COLO668 (cell line): ENCODE measurements around the gene PROK1.
"Not testable (repeated sequence)": the region's sequence is repeated elsewhere in the genome, so short reads cannot be mapped to it uniquely, and the experiment has no call there.

Source experiments
- DNase-seq: peaks from one replicate; lab custom pipeline; 2025; ENCODE audit not compliant: unreplicated experiment; lab: John Stamatoyannopoulos, UW

PROK1 gene

DNA sequence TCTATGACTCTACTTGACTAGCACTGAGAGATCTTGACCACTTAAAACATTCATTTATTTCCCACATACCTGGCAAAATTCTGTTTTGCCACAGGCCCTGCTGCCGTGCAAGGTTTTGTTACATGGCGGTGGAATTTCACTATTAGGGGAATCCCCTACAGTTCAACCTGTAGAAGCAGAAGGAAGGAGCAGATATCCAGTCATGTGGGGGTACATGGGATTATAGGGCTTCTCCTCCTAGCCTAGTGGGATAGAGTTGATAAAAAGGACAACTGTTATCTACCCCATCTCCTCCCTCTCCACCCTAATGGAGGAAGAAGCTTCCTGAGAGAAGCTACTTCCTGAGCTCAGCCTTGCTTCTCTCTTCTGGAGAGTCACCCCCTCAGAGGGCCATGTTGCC, 17.7 kb upstream of the PROK1 start:
- no peak for DNase-seq

DNA sequence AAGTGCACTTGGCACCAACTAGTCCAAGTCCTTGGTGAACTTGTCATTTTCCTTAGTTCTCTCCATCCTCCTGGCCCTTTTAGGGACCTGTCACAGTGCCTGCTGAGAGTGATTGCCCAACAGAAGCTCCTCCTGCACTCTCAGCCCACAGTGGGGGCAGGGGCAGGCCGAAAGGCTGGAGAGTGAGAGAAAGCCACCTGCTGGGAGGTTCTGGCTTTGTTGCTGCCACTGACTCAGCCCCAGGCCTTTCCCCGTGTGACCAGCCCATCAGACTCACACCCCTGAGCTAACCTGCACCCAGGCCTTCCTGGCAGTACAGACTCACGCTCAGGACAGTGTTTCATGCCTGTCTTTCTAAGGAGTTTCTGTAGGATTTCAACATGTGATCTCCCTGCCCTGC, 17.1 kb upstream of the PROK1 start:
- DNase-seq = peak; percentile 60

DNA sequence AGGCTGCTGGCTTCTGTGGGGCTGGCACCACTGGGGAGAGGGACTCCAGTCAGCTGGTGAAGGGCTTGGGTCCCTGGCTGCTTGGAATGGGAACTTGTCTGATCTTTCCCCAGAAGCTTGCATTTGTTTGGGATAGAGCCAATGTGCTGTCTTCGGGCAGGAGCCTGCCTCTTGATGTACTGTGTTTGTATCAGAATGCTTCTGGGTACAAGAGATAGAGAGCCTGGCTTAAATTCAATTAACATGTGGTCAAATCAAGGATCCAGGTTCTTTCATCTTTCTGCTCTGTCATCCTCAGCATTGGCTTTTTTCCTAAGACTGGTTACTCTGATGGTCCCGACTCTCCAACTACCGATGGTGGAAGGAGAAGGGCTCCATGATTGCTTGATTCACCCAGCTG, 16.0 kb upstream of the PROK1 start:
- DNase-seq = no peak

DNA sequence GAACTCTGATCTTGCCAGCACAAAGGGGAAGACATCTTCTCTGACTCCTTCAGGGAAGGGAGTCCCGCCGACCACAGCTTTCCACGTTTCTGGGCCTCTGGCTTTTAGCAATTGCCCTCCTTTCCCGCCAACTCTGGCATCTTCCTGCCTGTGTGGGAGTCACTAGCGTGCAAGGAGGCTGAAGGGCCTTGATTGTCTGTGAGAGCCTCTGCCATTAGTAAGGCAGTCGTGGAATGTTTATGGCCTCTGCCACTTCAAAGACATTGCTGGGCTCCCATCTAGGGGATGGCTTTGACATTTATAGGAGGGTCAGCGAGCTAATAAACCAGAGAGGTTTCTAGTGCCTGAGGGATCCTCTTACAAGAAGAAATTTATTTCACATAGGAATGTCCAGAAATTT, 14.3 kb upstream of the PROK1 start:
- DNase-seq = no peak

DNA sequence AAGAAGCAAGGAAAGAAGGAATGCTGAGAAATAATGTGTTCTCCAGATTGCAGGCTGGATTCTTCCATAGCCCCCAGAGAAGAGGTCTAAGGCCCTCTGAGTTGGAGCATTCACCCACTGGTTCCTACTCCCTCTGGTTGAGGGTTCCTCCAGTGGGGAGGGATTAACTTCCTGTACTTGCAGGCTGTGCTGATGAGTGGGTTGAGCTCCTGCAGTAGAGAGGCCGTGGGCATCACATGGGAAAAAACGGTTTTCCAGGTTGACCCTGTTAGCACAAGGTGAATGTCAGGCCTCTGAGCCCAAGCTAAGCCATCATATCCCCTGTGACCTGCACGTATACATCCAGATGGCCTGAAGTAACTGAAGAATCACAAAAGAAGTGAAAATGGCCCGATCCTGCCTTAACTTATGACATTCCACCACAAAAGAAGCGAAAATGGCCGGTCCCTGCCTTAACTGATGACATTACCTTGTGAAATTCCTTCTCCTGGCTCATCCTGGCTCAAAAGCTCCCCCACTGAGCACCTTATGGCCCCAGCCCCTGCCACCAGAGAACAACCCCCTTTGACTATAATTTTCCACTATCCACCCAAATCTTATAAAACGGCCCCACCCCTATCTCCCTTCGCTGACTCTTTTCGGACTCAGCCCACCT, 13.2 kb upstream of the PROK1 start:
- not testable (repeated sequence) for DNase-seq

DNA sequence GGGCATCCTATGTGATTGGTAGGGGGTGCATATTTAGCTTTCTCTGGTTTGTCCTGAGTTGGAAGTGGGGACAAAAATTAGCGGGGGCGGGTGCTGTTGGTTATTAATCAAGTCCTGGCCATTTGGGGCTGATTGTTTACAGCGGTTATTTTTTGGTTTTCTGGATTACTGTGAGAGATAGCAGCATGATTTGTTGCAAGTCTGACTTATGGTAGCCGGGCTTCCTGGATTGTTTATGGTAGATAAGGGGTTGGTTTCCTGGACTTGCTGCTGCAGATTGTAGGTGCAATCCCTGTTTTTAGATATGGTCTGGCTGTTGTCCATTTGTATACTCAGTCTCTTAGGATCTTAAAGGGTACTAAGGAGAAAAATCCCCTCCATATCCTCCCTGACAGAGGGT, 12.1 kb upstream of the PROK1 start:
- DNase-seq = no peak

DNA sequence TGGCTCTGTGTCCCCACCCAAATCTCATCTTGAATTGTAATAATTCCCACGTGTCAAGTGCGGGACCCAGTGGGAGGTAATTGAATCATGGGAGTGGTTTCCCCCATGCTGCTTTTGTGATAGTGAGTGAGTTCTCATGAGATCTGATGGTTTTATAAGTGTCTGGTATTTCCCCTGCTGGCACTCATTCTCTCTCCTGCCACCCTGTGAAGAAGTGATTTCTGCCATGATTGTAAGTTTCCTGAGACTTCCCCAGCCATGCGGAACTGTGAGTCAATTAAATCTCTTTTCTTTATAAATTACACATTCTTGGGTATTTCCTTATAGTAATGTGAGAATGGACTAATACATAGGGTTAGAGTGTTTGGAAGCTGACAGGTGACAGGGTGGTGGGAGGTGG, 11.1 kb upstream of the PROK1 start:
- DNase-seq = not testable (repeated sequence)

DNA sequence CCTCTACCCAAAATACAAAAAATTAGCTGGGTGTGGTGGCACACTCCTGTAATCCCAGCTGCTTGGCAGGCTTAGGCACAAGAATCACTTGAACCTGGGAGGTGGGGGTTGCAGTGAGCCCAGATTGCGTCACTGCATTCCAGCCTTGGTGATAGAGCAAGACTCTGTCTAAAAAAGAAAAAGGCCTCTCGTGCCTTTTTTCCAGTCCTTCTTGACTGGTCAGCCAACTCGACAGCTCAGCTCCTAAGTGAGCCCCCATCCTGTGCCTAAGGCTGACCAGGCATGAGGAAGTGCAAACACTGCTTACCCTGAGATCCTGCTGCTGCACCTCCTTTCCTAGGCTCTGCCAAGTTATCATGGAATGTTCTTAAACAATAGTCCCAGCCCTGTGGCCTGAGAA, 10.1 kb upstream of the PROK1 start:
- no peak for DNase-seq

DNA sequence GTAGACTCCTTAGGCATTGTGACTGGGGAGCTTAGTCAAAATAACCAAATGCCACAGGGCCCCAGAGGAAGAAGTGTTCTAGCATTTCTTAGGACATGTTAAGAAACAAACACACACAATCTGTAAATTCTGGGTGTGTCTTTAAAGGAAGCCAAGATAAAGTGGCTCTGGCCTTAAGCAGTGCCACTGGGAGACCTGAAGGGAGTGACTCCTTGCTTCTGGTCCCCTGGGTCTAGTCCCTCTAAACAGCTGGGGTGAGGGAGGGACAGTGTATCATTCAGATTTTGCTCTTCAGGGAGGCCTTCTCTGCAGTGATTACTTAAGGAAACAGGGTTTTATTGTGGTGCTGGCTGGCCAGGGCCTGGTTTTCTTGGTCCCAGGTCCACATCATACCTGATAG, 9.1 kb upstream of the PROK1 start:
- DNase-seq = no peak

DNA sequence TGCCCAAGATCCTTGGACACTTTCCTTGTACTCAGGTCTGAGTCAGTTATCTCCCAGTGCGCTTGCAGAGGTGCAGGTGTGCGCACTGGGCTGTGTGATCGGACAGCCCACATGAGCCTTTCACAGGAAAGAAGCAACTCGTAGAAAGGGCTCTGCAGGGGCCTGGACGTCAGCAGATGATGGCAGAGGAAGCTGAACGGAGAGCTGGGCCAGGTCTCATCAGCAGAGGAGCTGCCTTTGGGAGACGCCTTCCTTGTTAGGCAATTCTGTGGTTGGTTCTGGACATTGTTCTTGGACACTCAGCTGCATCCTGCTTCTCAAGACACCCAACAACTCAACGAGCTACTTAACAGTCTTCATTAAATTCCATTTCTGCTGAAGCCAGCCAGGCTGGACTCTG, 7.5 kb upstream of the PROK1 start:
- DNase-seq = no peak

DNA sequence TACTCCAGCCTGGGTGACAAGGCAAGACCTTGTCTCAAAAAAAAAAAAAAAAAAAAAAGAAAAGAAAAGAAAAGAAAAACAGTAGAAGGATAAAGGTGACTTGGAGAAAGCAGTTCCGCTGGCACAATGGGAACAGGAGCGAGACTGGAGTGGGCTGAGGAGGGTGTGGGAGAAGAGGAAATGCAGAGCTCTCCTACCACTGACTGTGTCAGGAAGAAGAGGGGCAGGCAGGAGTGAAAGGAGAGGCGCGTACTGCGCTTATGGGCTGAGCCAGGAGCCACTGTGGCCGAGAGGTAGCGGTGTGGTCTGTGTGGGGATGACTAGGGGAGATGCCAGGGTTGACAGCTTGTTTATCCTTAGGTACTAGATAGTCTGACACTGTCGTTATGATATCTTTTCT, 6.4 kb upstream of the PROK1 start:
- DNase-seq = no peak

DNA sequence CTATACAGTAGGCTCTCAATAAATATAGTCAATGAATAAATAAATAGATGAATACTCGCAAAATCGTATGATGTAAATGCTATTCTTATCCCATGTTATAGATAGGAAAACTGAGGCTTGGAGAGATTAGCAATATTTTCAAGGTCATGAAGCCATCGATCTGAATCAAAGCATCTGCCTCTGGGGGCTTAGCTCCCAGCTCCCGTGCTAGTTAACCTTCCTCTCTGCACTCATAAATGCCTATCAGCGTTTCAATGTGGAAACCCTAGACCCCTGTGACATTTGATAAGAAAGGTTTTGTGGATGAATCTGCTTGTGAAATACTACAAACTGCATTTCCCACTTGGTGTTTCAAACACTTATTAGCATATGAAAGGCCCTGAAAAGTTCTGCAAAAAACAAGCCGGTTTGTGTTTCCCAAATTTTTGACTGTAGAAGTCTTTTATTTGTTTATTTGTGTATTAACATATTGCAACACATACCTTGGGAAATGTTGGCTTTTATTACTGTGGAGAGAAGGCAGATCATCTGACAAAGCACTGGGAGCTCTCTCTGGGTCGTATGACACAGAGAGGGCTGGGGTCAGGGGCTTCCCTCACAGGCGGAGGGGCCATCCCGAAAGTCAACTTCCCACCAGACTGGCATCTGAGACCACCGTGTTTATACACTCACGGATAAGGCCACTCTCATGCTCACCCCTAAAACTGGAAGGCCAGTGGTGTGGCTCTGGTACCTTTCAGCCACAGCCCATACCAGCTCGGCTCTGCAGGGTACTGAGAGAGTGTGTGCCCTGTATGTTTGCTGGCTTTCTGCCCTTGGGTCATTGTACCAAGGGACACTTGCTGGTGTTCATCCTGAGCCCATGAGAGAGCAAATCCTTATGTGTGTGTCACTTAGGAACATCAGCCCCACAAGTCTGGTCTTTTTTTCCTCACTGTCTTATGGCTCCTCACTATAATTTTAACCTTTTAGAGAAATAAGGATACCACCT, 993 bp upstream of the PROK1 start:
- no peak for DNase-seq

DNA sequence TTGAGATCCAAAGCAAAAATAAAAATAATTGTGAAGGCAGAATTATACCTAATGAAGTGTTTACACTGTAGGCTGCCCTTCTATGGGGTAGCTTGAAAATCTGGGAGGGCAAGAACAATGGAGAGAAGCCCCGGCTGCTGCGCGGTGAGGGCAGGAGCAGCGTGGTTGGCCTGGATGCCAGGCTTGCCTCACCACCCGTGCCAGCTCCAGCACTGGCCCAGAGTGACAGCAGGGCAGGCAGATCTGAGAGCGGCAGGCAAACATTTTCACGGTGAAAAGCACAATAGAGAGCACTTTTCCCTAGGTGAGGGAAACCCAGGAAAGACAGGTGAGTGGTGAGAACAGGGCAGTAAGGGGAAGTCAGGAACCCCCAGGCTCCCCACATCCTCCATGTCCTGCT, 1.4 kb downstream of the PROK1 start:
- no peak for DNase-seq

DNA sequence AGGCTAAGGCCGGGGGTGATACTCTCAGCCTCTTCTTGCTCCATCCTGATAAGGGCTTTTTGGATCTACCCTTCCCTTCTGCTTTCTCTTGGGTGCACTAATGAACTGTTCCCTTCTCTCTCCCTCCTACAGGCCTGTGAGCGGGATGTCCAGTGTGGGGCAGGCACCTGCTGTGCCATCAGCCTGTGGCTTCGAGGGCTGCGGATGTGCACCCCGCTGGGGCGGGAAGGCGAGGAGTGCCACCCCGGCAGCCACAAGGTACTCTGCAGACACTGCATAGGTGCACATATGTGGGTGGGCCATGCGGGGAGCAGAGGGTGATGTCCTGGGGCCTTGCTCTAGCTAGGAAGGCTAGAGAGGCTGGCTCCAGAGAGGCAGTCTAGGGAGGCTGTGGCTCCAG, 2.9 kb downstream of the PROK1 start:
- no peak for DNase-seq

DNA sequence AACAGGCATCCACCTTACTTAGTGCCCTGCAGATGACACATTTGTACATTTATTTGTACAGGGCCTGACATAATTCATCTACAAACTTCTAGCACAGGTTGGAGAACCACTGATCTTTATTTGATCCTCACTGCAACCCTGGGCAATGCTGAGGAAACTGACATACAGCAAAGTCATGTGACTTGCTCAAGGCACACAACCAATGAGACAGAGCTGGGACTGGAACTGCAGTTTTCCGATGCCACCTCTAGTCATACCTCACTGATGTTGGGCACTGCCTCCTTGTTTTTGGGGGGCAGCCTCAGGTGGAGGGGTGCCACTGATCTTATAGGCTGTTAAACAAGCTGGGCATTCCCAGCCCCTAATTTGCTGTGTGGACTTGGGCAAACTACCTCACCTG, 3.4 kb downstream of the PROK1 start:
- DNase-seq = no peak

DNA sequence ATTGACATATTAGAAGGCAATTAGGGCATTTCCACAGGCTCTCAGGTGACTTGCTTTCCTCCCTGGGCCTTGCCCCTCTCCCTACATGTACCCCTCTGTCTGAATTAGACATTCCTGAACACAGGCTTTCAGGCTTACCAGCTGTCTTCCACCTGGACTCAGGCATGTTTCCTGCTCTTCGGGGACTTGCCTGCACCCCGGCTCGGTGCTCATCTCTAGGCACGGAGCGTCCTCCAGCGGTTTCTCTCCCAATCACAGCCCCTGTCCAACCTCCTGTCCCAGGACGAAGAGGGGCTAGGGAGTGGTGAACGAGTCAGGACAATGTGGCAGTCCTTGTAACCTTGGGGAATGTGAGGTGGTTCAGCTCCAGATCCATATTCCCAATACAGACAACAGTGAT, 4.2 kb downstream of the PROK1 start:
- no peak for DNase-seq

DNA sequence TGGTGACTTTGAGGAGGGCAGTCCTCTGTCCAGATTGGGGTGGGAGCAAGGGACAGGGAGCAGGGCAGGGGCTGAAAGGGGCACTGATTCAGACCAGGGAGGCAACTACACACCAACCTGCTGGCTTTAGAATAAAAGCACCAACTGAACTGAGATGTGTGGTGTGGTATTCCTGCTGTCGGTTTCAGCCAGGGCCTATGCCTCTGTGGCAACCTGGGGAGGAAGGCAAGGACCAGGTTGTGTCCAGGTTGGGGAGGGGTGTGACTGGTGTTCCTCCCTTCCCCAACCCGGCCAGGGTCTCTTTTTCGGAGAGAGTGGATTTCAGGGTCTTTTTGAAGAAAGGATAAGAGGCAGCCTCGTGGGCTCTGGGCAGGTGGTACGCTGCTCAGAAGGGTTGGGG, 6.3 kb downstream of the PROK1 start:
- no peak for DNase-seq

DNA sequence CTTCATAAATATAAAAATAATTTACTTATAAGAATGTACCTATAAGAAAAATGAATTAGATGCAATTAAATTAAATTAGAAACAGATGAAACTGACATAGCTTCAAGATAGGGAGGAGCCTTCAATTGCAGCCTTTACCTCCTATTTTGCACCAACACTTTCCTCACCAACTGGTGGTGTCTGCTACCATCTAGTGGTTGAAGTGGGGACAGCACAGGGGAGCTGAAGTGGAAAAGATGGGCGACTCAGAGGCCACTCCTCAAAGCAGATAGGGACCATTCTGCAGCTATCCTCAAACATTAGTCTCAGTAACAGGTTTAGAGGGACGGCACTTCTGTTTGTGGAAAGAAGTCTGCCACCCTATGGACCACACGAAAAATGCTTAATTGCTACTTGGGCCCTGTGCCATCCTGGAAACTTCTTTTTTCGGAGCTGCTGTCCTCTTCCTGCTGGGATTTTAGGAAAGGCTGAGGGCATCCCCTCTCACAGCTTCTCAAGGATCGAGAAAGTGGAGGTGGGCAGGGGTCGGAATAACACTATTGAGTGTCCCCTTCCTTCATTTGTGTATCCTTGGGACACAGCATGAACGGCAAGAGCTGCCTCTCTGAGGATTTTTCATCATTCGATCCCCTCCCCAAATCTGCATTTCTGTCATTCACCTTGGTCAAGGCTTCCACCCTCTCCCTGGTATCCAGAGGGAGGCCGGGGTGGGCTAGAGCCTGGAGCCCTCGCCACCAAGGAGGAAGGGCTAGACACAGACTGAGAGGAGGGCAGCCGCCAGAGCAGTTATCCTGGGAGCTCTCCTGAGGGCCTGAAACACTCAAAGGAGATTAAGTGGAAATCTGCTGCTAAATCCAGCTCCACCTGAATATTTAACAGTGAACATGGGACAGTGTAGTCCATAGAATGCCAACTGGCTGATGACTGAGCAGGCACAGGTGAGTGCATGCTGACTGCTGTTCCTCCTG, 9.6 kb downstream of the PROK1 start:
- peak; percentile 82 for DNase-seq

DNA sequence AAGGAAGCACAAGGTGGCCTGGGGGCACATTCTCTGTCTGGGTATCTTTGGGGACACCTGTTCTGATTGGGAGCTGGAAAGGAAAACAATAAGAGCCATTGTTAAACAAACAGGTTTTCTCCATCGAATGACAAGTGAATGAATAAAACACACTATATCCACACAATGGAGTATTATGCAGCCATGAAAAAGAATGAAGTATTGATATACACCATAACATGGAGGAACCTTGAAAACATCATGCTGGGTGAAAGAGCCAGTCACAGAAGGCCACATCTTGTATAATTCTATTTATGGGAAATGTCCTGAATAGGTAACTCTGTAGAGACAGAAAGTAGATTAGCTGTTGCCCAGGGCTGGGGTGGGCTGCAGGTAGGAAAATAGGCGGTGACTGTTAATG, 11.1 kb downstream of the PROK1 start:
- DNase-seq = no peak

DNA sequence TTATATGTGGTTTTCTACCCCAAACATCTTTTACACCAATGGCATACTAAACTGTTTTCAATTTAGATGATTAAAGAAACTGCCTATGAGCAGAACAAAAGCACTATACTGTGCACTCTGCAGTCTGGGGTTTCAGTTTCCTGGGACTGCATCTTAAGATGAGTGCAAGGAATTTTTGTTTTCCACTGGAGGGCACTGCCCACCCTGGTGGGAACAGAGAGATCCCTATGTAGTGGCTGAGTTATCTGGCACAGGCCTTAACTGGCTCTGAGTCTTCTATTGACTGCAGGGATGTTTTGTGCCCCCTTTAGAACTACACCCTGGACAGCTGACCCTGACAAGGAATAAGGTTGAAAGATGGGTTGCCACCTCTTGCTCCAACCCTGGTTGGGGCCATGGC, 12.0 kb downstream of the PROK1 start:
- no peak for DNase-seq

DNA sequence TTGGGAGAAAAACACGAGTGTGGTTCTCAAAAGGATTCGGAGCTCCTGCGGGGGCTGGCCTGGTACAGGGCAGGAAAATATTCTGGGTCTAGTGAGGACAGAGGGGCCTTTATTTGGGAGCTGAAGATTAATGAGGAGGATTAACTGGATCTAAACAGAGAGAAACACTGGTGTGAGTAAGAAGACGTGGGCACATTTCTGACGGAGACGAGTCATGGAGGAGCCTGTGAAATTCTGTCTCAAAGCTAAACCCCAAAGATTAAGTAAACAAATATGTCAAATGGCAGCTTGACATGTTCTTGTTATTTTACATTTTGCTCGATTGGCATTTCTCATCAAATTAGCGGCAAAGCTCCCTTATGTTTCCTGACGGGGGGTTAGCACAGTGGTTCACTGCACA, 12.8 kb downstream of the PROK1 start:
- no peak for DNase-seq
